Duodenal mucosa (tissue), 2 donors: ENCODE measurements around the gene TMEM184A.

Experiments
- H3K27ac ChIP-seq: one replicate; pipeline ENCODE4 v1.7.0; 2013; ENCODE audit warnings: low read depth, low read length
- H3K27me3 ChIP-seq, 2 donors: one replicate each; pipeline ENCODE4 v1.7.0; 2013; ENCODE audit warnings: low read length in 2 of 2, control low read depth in 1 of 2; ENCODE audit not compliant: insufficient read depth in 2 of 2, control insufficient read depth in 1 of 2
- H3K36me3 ChIP-seq, 2 donors: one replicate each; pipeline ENCODE4 v1.7.0; 2013; ENCODE audit warnings: low read length in 2 of 2, control low read depth in 1 of 2; ENCODE audit not compliant: insufficient read depth in 2 of 2, control insufficient read depth in 1 of 2
- H3K4me1 ChIP-seq, 2 donors: one replicate each; pipeline ENCODE4 v1.7.0; 2013; ENCODE audit warnings: low read length in 2 of 2, control low read depth in 1 of 2; ENCODE audit not compliant: insufficient read depth in 2 of 2, control insufficient read depth in 1 of 2
- H3K4me3 ChIP-seq, 2 donors: one replicate each; pipeline ENCODE4 v1.7.0; 2013; ENCODE audit warnings: low read length in 2 of 2, low read depth in 1 of 2
- H3K9ac ChIP-seq, 2 donors: one replicate each; pipeline ENCODE4 v1.7.0; 2013; ENCODE audit warnings: low read length in 2 of 2, low read depth in 1 of 2
- H3K9me3 ChIP-seq, 2 donors: one replicate each; pipeline ENCODE4 v1.7.0; 2013; ENCODE audit warnings: low read length in 2 of 2, control low read depth in 1 of 2; ENCODE audit not compliant: control insufficient read depth in 1 of 2

The TMEM184A gene

DNA sequence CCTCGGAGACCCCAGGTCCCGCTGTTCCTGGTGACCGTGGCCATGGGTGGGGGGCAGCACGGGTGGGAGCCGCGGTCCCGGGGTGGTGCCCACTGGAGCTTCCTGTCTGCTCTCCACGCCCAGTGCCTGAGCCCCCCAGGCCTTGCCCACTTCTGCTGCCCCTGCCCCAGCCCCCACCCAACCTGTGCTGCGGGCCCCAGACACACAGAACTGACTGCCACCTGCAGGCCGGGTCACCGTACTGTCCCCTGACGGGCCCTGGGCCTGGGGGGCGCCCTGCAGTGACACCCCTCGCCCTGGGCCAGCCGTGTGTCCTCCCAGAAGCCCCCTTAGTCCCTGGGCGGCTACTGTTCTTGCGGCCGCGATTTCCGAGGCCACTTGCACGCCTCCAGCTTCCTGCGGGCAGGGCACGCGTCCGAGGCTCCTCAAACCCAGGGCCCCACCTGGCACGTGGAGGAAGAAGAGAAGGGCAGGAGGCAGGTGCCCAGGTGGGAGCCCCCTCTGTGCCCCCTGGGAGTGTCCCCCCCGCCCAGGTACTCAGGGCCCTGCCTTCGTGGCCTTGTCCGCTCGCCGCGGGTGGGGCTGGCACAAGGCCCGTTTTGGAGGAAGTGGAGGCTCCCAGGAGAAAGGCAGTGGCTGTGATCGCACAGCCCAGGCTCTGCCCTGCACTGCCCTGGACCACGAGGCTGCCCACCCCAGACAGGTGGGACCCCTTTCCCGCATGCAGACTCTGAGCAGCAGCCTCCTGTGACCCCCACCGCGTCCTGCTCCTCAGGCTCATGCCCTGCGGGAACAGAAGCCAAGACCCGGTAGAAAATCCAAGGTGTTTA is 10.4 kb downstream of the TMEM184A start:
- H3K36me3 ChIP-seq, result peaks cover 14 to 36% of the 10 kb centered on the region in 2 donors
- H3K27ac ChIP-seq, result no peak overlapping the region
- no peaks in the 10 kb centered on the region for H3K9me3 ChIP-seq
- no peak overlapping the region for H3K4me3 ChIP-seq
- no peaks in the 10 kb centered on the region for H3K27me3 ChIP-seq
- H3K4me1 ChIP-seq, result peaks cover 0 to 3% of the 10 kb centered on the region in 2 donors
- no peak overlapping the region for H3K9ac ChIP-seq

DNA sequence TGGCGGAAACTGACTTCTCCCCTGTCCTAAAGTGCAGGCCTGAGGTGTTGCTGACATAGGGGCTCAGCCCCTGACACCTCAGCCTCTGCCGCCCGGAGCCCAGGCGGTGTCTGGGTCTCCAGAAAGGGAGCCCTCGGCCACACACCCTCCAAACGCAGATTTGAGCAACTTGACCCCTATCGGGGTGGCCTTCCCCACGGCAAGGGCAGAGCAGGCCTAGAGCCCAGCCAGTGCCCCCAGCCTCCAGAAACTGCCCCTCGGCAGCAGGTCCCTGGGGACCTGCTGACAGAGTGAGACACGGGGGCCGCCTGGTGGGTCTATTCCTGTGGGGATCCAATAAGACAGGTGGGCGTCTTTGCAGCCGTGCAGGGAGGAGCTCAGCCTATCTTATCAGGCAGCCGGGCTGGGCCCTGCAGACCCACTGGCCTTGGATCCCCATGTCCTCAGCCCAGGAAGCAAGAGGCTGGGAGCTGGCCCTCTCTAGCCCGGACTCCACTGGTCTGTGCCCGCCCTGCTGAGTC is 11.0 kb downstream of the TMEM184A start:
- no peak overlapping the region for H3K4me3 ChIP-seq
- no peak overlapping the region for H3K27ac ChIP-seq
- H3K9me3 ChIP-seq, result no peaks in the 10 kb centered on the region
- H3K9ac ChIP-seq, result no peak overlapping the region
- peaks cover 17 to 35% of the 10 kb centered on the region in 2 donors for H3K36me3 ChIP-seq
- H3K27me3 ChIP-seq, result no peaks in the 10 kb centered on the region
- peaks cover 0 to 3% of the 10 kb centered on the region in 2 donors for H3K4me1 ChIP-seq

DNA sequence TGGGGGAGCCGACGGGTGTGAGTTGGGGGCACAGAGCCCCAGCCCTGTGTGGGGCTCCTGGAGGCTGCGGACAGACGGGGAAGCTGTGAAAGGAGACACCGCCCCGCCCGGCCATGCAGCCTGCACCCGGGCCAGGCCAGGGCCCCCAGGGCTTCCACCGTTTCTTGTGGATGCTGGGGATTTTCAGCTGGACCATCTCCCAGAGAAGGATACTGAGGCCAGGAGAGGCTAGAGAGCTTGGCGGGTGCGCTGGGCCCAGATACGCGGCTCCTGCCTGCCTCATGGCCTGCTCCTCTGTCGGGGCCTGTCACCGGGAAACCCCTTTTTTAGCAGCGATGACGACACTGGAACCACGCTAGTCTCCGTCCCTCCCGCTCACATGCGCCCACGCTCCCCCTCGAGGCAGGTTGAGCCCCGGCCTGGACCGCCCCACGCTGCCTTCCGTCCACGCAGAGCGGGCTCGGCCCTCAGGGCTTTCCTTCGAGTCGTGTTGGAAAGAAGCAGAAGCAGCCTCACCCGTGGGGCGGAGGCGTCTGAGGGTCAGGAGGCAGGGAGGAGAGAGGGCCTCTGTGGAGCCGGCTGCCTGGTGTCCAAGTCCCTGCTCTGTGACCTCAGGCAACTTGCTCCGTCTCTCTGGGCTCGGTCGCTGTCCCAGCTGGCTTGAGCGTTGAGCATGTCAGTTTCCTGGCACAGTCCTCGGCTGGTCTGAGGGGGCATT is 11.7 kb downstream of the TMEM184A start:
- H3K9ac ChIP-seq, result no peak overlapping the region
- no peaks in the 10 kb centered on the region for H3K9me3 ChIP-seq
- H3K36me3 ChIP-seq, result peaks cover 20 to 39% of the 10 kb centered on the region in 2 donors
- H3K4me1 ChIP-seq, result peaks cover 0 to 3% of the 10 kb centered on the region in 2 donors
- no peak overlapping the region for H3K4me3 ChIP-seq
- H3K27me3 ChIP-seq, result no peaks in the 10 kb centered on the region
- no peak overlapping the region for H3K27ac ChIP-seq

DNA sequence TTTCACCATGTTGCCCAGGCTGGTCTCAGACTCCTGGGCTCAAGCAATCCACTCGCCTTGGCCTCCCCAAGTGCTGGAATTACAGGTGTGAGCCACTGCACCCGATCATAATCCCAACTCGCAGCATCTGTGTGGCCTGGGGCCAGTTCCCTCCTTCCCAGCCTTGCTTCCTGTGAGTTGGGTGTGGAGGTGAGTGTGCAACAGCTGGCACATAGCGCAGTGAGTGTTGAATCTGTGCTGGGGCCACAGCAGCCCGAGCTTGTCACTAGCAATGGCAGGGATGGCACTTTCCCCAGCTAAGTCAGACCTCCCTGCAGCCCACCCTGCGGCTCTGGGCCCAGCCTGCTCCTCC is 12.2 kb downstream of the TMEM184A start:
- Histone ChIP-seq H3K27ac (no peak overlapping the region), H3K9me3 (no peaks in the 10 kb centered on the region), H3K36me3 (peaks cover 19 to 39% of the 10 kb centered on the region in 2 donors), H3K9ac (no peak overlapping the region), H3K4me1 (peaks cover 0 to 3% of the 10 kb centered on the region in 2 donors), H3K27me3 (no peaks in the 10 kb centered on the region), H3K4me3 (no peak overlapping the region)

DNA sequence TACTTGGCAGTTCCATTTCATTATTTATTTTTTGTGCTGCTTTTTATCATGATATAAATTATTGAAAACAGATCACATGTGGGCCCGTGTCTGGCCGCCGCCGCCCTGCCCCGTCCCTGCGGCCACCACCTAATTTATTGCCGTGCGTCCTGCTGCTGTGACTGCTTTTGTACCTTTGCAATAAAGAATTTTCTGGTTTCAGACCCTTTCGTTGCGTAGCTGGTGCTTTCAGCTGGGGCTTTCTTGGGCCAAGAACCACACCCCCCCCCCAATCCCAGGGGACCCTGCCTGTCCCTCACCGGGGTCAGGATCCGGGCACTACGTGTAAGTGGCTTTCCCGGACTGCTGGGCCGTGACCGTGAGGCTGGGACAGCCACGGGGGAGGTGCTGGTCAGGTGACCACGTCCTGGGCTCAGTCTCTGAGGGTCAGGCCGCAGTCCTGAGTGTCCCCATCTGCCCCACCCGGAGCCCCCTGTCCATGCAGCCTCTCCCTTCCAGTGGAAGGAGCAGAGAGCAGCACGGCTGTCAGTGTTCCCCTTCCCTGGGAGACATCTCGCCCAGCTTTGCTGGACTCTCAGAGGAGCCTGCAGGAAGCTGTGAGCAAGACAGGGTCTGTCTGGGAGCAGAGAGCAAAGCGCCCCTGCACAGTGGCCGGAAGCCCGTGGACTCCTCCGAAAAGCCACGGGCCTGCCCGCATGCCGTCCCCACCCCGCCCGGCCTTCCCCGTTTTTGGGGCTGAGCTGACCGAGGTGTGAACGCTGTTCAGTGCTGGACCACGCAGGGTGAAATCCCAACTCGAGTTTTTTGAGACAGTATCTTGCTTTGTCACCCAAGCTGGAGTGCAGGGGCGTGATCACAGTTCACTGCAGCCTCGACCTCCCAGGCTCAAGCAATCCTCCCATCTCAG is 12.9 kb downstream of the TMEM184A start:
- H3K9ac ChIP-seq, result no peak overlapping the region
- H3K27ac ChIP-seq, result no peak overlapping the region
- H3K4me1 ChIP-seq, result peaks cover 0 to 3% of the 10 kb centered on the region in 2 donors
- no peaks in the 10 kb centered on the region for H3K9me3 ChIP-seq
- peaks cover 18 to 38% of the 10 kb centered on the region in 2 donors for H3K36me3 ChIP-seq
- H3K27me3 ChIP-seq, result no peaks in the 10 kb centered on the region
- no peak overlapping the region for H3K4me3 ChIP-seq

DNA sequence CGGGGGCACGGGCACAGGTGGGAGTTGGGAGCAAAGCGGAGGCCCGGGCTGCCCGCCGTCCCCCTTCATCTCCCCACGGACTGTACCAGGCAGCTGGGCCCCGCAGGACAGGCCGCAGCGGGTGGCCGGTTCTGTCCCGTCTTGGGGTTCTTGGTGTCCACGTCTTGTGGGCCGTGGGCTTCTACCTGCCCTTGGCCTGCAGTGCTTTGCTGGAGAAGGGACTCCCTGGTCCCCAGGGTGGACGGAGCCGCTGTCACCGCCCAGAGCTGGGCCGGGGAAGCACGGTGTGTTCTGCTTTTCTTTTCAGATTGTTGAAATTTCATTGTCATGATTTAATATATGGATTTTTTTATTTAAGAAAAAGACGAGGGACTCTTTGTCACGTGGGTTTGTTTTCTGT is 13.7 kb downstream of the TMEM184A start:
- Histone ChIP-seq H3K4me3 (no peak overlapping the region), H3K36me3 (peaks cover 18 to 34% of the 10 kb centered on the region in 2 donors), H3K27ac (no peak overlapping the region), H3K4me1 (peaks cover 0 to 11% of the 10 kb centered on the region in 2 donors), H3K9me3 (no peaks in the 10 kb centered on the region), H3K27me3 (no peaks in the 10 kb centered on the region), H3K9ac (no peak overlapping the region)

DNA sequence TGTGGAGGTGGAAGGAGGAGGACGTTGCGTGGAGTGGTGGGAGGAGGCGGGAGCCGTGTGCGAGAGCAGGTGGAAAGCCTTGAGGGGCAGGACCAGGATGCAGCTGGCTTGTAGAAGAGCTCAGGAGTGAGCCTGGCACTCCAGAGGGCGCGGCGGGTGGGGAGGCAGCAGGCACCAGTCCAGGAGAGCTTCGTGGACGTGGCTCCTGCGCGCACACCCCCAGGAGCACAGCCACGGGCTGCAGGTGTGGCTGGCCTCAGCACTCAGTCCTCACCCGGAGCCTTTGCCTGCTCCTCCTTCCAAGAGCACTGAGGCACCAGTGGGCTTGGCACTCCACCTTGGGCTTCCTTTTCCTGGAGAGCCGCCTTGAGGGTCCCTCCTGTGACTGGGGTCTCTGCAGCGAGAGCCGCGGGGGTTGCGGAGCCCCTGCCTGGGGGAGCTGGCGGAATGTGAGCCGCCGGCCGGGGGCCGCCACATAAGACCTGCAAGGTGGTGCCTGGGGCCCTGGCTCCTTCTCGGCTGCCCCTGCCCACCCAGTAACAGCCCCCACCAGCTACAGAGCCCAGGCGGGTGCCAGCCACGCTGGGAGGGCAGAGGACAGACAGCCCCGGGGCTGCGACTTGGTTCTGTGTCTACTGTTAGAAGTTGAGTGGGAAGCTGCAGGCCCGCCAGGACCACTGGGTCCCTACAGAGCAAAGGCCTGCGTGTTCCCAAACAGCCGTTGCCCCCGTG is 14.4 kb downstream of the TMEM184A start:
- Histone ChIP-seq H3K27me3 (no peaks in the 10 kb centered on the region), H3K36me3 (peaks cover 18 to 32% of the 10 kb centered on the region in 2 donors), H3K4me3 (no peak overlapping the region), H3K9me3 (no peaks in the 10 kb centered on the region), H3K27ac (no peak overlapping the region), H3K4me1 (peaks cover 2 to 17% of the 10 kb centered on the region in 2 donors), H3K9ac (no peak overlapping the region)

DNA sequence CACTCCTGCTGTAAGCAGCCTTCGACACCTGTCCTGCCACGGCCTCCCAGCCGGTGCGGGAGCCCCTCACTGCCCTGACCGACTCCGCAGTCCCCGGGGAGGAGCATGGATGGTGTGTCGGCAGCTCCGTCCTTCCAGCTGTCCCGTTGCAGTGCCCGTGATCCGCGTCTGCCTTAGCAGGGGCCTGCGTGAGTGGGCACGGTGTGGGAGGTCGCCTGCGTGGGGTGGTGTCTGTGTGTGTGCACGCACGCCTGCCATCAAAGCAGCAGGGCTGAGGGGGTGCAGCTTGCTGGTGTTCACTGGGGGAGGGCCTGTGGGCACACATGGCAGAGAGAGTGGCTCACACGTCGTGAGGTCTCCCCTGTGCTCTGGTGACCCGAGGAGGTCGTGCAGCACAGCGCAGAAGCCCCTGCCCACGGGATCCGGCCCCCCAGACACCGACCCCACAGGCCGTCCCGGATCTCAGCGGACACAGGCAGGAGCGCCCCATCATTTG is 15.2 kb downstream of the TMEM184A start:
- no peak overlapping the region for H3K9ac ChIP-seq
- no peaks in the 10 kb centered on the region for H3K27me3 ChIP-seq
- no peak overlapping the region for H3K27ac ChIP-seq
- H3K36me3 ChIP-seq, result peaks cover 18 to 32% of the 10 kb centered on the region in 2 donors
- H3K9me3 ChIP-seq, result no peaks in the 10 kb centered on the region
- H3K4me1 ChIP-seq, result peaks cover 9 to 20% of the 10 kb centered on the region in 2 donors
- no peak overlapping the region for H3K4me3 ChIP-seq
